8988T (cell line): ENCODE results near the gene TTC28.
"Not testable (repeated sequence)": the region's sequence is repeated elsewhere in the genome, so short reads cannot be mapped to it uniquely, and the experiment has no call there.

Experiments
- DNase-seq: peaks from one replicate; pipeline ENCODE4 v3.0.0; 2011

The TTC28 gene

DNA sequence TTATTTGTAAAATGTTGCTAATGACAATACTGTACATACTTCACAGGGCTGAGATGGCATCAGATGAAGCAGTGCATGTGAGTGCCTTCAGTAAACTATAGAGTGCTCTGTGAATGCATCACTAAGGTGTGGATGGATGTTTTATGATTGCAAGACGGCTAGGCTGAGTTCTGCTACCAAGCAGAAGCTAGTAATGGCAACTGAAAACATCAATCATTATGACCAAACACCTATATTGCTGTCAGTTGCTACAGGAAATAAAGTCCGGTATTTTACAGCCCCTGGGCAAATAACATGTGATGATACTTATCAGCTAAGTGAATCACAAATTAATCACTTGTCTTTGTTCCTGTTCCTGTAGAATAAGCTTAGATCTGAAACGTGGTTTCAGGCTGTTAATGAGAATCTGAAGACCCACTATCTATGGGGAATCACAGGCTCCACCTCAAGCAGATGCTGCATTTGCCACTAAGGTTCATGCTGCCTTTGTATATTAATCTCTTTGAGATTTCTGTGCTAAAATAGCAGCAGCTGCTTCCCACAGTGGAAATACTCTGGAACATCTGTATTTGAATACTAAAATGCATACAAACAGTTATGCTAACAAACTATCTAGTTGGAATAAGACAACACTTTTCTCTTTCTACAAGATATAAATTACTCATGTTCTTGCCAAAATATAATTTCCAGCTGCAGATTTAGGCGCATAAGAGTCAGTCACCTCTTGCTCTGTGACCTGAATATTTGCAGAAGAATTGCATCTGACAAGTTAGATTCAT lies 506.6 kb downstream of the TTC28 start:
- no peak for DNase-seq

DNA sequence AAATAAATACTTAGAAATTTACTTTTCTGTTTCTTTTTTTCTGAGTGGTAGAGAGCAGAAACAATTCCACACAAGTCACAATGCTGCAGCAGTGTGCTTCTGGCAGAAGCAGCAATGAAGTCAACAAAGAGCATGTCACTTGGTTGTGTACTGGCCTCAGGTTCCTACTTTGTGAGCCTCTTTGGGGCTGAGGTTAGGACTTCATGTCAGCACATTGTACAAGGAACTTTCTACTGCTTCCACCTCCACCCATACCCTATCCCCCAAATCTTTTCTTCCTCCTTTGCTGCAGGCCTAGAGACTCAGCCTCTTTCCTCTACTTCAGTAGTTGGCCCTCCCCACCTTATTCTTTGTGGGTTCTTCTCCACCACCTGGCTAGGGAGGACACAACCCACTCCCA lies 507.9 kb downstream of the TTC28 start:
- DNase-seq: no peak

DNA sequence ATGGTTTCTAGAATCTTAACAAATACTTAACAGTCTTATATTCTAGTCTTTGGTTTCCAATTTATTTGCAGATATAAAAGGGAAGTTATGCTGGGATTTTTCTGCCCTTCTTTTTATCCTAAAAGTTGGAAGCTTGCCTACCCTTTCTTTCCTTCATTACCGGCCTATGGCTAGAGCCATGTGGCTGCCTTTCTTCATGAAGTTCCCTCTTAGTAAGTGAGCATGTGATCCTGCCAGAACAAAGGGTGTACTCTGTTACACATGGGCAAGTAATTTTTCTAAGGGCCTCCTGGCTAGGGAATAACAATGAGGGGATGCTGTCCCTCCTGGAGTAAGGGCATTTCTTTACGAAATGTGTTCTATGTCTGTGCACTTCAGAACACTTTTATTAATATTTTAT lies 508.5 kb downstream of the TTC28 start:
- no peak for DNase-seq

DNA sequence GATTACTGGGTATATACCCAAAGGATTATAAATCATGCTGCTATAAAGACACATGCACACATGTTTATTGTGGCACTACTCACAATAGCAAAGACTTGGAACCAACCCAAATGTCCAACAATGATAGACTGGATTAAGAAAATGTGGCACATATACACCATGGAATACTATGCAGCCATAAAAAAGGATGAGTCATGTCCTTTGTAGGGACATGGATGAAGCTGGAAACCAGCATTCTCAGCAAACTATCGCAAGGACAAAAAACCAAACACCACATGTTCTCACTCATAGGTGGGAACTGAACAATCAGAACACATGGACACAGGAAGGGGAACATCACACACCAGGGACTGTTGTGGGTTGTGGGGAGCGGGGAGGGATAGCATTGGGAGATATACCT lies 510.3 kb downstream of the TTC28 start:
- not testable (repeated sequence) for DNase-seq

DNA sequence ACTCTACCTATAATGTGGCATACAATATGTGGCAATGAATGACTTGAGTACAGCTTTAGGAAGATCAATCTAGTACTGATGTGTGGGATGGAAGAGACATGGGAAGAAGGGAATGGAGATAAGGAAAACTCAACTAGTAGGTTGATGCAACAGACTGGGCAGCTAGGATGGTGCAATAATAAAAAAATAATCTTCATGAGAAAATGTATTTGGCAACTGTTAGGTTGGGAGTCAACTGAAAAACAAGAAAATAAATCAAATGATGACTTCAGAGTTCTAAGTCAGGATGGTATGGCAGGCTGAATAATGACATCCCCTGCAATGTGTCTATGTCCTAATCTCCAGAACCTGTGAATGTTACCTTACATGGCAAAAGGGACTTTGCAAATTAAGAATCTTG lies 523.8 kb downstream of the TTC28 start:
- no peak for DNase-seq

DNA sequence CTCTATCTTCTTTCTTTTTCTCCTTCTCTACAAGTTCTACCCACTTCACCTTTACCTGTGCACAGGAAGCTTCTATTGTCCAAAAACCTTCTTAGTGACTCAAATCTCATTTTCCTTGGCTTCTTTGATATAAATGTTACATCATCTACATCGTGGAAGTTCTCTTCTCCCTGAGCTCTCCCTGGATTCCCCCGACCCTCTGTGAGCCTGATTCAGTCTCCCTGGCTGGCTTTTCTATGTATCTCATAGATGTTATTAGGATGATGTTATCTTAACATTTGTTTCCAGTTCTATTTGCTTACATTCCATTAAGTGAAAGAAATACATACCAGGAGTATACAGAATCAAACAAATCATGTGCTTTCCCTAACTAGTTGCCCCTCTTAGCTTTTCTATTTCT lies 524.8 kb downstream of the TTC28 start:
- DNase-seq: no peak

DNA sequence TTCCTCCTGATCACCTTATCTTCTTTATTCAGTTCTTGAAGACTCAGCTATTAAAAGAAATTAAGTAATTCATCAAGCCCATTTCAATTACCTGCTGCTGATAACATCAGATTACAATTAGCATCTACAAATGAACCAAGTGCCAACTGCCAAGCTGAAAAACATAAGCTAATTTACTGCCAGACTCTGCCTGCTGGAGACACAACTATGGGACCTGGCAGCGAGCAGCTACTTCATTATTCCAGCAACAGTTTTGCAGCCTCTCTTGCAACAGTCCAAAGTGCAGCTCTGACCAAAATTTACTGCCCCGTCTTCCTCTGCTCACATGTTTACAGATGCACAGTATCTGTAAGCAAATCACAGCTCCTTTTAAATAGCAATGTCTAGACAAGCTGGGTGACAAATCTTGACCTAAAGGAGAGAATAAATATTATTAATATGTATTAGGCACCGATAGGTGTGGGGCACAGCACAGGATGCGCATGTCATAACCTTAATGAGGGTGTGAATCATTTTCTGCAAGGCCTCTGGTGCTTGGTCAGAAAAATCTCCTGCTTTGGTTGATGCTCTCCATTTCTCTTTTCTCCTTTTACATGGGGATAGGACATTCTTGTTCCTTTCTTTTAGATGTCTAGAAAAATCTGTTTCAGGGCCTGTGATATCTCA lies 528.4 kb downstream of the TTC28 start:
- no peak for DNase-seq

DNA sequence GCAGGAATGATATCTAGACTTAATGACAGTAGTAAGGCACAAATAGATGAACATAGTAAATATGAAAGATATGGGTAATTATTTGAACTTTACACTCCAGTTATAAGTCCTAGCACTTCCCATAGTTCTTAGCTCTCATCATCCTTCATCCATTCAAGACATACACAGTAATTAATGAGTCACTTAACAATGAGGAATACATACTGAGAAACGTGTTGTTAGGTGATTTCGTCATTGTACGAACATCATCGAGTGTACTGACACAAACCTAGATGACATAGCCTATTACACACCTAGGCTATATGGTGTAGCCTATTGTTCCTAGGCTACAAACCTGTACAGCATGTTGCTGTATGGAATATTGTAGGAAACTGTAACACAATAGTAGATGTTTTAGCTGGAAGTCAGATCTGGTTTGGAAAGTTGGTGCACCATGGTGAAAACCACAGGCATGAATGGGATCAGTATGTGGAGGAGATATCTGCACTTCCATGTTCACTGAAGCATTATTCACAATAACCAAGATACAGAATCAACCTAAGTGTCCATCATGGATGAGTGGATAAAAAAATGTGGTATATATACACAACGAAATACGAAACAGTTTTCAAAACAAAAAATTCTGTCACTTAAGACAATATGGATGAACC lies 530.7 kb downstream of the TTC28 start:
- no peak for DNase-seq

DNA sequence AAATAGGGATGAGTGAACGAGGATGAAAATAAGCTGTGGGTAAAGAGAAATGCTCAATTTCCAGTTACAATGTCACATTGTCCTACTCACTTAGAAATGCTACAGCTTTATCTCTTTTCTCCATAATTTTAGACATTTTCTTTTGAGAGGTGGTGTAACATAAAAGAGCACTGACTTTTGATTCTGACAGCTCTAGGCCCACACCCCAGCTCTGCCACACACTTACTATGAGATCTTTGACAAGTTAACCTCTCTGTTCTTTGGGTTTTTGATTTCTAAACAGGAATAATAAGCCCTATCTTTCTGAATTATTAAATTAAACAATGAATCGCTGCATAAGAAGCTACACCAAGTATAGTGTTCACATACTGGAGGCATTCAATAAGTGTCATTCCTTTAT lies 532.2 kb downstream of the TTC28 start:
- no peak for DNase-seq

DNA sequence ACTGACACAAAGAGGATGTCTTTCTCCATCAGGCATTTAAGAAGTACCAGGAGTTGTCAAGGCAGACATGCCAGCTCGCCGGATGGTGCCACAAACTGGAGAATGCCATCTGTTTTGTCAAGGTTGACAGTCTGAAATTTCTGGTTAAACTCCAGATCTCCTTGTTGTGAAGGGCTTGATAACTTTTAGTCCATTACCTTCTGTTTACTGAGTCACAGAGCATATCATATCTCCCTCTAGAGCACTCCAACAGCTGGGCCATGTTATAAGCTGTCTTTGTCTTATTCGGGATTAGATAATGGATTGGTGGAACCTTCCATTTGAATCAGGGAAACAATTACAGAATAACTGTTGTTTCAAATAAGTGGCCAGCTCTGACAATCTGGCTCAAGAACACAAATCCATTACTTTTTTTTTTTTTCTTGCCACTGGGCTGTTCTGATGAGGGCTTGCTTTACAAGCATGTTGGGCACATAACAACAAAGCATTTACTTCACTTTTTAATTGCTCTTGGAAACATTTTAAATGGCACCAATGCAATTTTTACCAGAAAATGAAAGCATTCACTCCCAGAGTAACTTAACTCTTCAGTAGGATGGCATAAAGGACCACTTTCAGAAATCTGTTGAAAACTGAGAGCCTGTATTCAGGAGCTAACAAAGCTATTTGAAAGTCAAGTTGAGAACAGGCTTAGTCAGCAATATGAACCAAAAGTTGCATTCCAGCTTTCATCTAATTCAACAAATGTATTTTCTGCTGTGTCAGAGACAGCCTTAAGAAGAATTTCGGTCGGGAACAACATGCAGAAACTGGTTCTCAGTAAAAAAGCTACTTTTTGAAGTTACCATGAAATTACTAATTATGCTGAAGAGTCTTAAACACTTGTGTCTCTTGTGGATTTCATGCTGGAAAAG lies 533.0 kb downstream of the TTC28 start:
- DNase-seq: no peak

DNA sequence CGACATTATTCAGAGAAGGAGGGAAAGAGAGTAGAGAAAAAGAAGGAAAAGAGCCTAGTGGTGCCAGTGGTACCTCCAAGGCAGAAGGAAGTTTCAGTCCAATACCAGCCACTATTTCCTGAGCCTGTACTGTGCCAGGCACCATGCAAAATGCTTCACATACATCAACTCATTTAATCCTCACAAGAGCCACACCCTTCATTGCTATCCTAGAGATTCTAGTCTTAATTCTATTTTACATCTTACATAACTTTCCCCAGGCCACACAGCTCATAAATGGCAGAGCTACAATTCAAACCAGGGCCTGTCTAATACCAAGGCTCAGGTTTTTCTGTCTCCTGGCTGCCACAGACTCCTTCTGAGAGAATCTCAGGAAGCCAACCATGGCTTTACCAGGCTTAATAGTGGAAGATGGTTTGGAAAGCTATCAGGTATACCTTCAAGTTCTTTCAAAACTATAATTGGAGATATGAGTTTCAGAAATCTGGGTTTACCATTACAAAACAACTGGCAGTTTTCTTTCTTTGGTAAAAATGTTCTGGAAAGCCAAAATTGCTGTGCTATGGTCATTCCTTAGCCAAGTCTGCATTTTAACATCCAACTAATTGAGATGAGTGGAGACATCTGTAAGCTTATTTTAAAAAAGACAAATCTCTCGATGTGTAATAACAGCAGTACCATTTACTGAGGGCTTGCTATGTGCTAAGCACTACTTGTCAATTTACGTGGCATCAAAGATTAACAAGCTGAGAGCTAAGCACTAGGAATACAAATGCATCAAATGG lies 535.5 kb downstream of the TTC28 start:
- DNase-seq: no peak

DNA sequence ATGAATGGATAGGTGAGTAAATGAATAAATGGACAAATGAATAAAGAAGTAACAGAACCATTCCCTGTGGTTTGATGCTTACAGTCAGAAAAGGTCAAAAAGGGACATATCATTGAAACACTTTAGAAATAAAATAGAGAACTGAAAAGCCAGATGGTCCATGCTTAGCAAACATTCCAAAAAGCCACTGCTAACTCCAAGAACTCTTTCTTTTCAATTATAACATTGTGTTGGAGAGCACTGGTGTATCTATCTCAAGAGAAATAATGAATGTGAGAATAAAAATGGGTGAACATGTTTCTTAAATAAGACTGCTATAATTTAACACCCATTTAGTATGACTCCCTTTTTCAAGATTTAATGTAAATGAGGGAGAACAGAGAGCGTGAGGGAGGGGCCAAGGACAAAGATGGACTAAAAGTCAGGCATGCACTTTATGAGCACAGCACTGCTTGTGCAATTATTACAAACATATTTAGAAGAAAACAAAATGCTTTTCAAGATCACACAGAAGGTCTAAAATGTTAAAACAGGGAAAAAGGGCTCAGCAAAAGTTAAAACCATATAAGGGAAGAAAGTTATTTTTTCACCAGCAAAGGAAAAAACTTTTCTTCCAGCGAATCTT lies 536.3 kb downstream of the TTC28 start:
- no peak for DNase-seq

DNA sequence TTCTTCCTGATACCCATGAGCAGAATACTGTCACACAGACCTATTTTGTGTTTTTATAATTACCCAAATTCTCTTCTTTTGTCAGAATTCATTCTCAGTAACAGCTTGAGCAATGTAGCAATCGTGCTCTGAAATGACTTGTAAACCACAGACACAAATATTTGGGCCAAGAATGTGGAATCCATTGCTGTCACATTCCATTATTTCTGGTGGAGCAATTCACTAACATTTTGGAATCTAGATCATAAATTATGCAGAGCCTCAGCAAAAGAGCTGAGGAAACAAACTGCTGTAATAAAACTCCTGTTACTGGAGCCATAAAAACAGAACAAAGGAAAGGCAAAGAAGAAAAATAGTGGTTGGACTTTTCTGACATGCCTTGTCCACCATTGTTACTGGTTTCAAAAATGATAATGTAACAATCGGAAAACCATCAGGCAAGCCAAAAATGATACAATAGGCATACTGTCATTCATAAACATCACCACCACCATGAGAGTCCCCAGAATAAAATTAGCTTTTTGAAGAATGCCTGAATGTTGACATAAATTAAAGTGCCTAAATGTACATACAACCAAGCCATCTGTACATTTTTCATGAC lies 537.2 kb downstream of the TTC28 start:
- DNase-seq: no peak

DNA sequence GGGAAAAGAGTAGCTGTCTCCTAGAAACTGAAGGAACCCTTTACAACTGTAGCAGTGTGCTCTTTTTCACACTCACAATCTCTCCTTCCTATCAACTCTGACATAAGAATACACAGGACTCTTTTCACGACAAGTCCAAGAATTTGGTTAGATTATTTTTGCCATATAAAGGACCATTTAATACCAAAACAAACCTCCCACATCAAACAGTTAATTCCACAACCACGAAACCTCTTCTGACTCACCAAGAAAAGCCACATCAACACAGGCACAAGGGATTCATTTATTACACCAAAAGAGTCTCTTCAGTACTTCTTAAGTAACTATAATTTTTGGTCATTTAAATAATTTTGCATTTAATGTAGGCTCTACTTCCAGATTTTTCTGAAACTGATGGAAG lies 538.0 kb downstream of the TTC28 start:
- DNase-seq: no peak

DNA sequence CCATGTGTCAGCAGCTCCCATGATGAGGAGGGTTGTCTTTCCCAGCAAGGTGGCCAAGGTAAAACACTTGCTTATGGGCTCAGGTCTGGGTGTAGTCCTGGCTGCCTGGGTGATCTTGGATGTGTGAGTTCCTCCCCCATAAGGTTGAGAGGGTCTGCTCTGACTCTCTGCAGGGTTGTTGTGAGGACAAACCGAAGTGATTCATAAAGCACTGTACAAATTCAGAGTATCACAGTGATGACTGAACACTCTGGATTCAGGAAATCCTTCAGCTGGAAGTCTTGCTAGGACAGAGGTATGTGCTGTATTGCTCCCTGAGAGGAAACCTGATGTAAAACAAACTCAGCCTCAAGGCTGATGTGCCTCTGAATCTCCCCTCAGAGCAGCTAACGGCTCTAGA lies 539.7 kb downstream of the TTC28 start:
- DNase-seq: no peak

DNA sequence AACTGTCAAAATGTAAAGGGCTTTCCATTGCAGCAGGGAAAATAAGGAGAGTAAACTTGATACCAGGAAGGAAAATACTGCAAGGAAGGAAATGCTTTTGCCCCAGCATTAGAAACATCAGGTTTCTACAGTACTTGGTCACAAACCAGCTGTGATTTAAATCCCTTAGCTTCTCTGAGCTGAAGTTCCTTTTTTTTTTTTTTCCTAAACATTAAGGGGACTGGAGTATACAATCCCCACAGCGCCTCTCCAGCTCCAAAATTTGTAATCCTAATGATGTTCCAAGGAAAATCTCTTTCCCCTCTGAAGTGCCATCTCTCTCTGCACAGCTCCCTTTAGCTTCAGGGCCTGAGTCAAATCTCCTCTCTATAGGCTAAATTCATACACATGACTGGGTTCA lies 540.1 kb downstream of the TTC28 start:
- no peak for DNase-seq

DNA sequence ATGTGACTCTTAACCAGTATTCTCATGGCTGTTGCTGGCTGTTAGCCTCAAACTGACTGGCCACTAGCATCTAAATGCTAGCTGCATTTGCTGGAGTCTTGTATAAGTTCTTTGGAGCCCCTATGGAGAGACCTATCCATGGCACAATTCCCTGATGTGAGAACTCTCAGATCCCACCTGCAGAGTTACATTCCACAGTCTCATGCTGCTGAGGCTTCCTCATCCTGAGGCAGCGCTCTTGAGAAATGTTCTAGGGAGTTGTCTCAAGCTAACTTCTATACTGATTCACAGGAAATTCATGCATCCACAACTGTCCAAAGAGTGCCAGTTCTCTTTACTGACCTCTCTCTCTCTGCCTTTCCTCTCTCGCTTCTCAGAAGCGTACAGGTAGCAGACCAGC lies 542.6 kb downstream of the TTC28 start:
- DNase-seq: no peak

DNA sequence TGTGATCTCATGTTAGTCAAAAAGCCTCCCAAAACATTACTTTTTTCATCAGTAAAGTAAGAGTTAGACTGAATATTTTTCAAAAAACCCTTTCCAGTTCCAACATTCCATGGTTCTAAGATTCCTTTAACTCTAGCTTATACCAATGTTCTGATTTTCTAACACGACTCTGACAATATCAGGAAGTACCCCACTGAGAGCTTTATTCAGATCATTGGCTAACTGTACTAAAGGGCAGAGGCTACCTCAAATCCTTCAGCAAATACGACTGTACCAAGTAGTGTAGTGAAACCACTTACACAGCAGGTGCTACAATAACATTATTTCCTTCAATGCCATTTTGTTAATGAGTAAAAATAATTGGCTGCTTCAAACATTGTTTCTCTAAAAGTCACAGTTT lies 547.2 kb downstream of the TTC28 start:
- DNase-seq: no peak

DNA sequence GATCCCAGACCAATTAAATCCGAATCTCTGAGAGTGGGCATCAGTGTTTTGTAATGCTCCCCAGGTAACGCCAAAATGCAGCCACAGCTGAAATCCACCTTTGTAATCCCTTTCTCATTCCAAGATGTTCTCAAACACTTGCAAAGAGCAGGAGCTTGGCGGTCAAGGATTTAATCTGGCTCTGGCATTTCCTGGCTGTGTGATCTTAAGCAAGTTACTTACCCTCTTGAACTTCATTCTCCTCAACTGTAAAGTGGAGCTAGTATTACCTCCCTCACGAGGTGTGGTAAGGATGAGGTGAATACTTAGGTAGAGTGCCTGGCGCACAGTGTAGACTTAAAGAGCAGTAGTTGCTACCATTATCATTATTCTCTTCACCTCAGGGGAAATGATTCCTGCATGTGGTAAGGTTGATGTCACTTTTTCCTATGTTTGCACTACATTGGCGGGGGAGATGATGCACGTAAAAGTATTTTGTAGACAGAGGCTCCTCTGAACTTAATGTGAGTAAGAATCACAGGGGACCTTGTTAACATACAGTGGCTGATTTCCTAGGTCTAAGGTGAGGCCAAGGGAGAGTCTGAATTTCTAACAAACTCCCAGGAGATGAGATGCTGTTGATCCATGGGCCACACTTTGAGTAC lies 550.2 kb downstream of the TTC28 start:
- no peak for DNase-seq

DNA sequence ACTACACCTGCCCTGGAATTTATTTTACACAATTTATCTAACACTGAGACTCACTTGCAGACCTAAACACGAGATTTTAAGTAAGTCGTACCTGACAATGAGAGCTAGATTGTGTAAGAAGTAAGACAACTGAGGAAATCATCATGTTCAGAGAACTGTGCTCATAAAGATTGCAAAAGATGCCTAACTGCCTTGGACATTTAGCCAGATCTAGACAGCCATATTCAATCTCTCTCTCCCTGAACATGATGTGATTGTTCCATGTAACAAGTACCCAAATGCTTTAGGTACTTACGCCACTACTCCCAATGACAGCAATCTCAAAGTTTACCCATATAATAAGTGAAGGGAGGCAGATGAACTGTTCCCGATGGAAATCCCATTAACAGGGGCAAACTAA lies 550.8 kb downstream of the TTC28 start:
- no peak for DNase-seq

DNA sequence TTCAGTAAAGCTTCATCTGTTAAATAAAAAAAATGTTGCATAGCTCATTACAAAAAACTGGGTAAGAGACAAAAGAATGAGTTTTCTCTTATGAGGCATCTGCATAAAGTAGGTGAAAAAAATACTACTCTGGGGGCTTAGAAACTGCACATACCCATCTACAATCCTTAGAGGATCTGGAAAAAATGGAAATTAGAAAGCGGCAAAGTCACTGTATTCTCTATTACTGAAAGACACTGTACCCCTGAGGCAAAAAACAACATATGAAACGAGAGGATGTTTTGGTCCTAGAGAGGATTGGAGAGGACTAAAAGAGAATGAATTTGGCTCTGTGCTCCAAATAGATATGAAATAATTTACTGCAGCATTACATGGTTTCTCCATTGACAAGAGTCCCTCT lies 553.8 kb downstream of the TTC28 start:
- no peak for DNase-seq
